Left hindlimb (tissue), 1 donor: ENCODE data around the gene OR4X2.
"Not testable (repeated sequence)": the region's sequence is repeated elsewhere in the genome, so short reads cannot be mapped to it uniquely, and the experiment has no call there.

Experiments used
- DNase-seq: peaks from one replicate; pipeline ENCODE4 v3.0.0-alpha.2; 2018

Gene OR4X2, protein sequence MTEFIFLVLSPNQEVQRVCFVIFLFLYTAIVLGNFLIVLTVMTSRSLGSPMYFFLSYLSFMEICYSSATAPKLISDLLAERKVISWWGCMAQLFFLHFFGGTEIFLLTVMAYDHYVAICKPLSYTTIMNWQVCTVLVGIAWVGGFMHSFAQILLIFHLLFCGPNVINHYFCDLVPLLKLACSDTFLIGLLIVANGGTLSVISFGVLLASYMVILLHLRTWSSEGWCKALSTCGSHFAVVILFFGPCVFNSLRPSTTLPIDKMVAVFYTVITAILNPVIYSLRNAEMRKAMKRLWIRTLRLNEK

DNA sequence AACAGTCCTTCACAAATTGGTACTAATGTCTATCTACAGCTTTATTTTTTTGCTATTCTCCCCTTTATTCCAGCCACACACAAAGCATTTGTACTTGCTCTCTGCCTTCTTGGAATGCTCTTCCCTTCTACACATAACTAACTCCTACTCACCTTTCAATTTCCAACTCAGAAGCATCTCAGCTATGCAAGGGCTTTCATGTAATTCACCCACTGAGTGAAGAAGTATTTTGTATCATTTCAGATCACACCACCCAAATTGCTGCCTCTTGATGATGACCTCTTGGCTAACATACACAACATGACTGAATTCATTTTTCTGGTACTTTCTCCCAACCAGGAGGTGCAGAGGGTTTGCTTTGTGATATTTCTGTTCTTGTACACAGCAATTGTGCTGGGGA, at the start of gene OR4X2:
Gene OR4X2, plus strand, starts transcription at position 301 of the 400 bp plus-strand sequence. Its CDS starts 0 bp downstream, at position 301.
- DNase-seq, result no peak

DNA sequence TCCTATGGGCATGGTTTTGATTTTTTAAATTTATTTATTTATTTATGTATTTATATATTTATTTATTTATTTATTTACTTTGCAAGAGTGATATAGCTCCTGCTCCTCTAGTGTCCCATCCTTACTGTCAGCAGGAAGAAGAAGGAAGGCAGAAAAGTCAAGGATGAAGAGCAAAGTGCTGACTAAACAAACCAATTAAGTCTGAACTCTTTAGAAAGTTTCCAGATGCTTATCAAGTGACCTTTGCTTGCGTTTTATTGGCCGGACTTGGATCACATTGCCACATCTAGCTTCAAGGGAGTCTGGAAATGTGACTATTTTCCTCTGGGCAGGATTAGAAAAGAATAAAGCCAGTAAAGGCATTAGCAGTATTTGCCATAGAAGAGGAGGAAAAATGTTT, 37.0 kb upstream of the OR4X2 start:
- no peak for DNase-seq

DNA sequence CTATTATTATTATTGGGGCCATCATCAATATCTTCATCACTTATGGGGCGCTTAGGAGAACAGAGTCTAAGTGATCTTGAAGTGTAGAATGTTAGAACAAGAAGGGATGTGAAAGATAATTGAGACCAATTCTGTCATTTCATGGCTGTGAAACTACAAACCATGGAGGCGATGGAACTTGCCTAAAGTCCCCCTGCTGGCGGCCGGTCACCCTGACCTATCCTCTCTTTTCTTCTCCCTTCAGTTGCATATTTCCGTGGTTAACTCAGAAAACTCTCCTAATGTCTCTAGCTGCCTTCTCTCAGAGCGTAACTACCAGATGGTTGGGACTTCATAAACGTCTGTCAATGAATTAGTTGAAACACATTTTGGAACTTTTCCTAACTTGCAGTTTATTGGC, 34.9 kb upstream of the OR4X2 start:
- no peak for DNase-seq

DNA sequence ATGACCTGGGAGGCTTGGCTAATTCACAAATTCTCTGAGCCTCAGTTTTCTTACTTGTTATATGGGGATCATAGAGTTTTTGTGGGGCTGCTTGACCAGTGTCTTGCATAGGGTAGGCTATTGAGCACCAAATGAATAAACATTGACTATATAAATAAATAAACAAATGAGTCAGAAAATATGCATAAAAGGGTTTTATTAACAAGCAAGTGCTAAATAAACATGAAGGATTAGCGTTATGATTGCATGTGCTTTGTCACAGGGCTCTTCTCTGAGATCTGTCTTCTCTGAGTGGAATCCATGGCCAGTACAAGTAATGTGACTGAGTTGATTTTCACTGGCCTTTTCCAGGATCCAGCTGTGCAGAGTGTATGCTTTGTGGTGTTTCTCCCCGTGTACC, 28.4 kb upstream of the OR4X2 start, which contains the start of gene OR4B1:
Gene OR4B1, plus strand, starts transcription at position 301 of the 400 bp plus-strand sequence. Its CDS starts 0 bp downstream, at position 301.
- no peak for DNase-seq

DNA sequence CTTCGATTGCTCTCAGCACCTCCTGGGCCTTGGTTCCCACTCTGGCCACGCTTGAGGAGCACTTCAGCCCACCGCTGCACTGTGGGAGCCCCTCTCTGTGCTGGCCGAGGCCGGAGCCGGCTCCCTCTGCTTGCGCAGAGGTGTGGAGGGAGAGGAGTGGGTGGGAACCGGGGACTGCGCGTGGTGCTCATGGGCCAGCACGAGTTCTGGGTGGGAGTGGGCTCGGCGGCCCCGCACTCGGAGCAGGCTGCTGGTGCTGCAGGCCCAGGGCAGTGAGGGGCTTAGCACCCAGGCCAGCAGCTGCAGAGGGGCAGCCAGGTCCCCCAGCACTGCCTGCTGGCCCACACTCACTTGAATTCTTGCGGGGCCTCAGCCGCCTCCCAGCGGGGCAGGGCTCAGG, 16.1 kb upstream of the OR4X2 start:
- no peak for DNase-seq

DNA sequence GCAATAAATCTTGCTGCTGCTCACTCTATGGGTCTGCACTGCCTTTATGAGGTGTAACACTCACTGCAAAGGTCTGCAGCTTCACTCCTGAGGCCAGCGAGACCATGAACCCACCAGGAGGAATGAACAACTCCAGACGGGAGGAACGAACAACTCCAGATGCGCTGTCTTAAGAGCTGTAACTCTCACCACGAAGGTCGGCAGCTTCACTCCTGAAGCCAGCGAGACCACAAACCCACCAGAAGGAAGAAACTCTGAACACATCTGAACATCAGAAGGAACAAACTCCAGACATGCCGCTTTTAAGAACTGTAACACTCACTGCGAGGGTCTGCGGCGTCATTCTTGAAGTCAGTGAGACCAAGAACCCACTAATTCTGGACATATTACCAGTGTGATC, 14.8 kb upstream of the OR4X2 start:
- not testable (repeated sequence) for DNase-seq

DNA sequence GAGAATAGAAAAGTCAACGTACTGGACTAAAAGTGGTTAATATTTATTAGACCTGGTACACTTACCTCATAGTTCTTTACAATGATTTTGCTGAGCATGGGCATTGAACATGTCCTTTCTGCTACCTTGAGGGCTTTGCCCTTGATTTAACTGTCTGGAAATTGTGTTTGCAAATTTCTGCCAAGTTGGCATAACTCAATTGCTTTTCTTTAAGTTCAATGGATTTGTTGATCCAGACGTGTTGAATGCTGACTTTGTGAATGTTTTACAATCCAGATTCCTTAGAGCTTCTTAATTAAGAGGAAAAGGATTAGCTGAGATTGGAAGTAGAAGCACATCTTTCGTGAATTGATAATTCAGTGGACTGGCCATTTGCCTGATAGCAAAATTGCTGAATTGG, 7.2 kb upstream of the OR4X2 start:
- DNase-seq, result no peak

DNA sequence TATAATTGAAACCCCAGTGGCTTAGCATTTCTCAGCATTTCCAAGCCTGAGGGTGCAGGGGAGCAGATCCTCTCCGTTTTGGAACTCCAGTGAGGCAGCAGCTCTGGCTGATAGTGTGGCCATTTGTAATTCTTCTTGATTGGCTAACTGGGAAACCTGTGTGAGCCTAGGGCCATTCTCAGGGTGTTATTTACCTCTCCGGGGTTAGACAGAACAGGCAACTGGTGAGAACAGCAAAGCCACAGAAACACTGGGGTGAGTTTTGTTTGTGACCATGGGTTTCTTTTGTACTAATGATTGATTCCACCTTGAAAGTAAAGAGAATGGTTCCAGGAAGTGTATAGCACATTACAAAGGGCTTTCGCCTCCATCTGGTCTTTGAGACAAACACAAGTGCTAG, 2.4 kb upstream of the OR4X2 start:
- DNase-seq, result no peak

DNA sequence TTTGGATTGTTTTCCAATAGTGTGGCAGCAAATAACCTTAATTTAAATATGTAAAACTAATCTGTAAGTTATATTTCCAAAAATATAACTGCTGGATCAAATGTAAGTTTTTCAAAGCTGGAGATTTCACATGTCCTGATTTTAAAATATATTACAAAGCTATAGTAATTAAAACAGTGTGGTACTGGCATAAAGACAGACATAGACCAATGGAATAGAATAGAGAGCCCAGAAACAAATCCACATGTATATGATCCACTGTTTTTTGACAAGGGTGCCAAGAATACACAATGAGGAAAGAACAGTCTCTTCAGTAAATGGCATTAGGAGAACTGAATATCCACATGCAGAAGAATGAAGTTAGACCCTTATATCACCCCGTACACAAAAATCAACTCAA, 4.0 kb downstream of the OR4X2 start:
- DNase-seq, result no peak

DNA sequence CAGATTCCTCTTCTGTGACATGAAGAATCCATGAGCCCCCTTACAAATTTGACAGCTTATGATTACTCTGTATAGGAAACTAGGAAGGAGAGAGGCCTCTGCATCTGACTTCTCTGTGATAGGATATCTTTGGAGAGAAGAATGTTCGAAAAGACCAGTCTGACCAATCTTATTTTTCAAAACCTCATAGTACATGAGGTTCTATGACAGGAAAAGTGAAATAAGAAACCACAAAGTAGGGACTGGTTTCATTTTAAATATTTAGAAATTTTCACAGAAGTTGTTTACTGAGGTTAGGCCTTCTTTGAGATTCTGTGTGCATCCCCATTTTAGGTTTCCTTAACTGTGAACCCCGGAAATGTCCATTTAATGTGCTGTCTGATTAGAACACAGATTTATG, 16.7 kb downstream of the OR4X2 start:
- no peak for DNase-seq

DNA sequence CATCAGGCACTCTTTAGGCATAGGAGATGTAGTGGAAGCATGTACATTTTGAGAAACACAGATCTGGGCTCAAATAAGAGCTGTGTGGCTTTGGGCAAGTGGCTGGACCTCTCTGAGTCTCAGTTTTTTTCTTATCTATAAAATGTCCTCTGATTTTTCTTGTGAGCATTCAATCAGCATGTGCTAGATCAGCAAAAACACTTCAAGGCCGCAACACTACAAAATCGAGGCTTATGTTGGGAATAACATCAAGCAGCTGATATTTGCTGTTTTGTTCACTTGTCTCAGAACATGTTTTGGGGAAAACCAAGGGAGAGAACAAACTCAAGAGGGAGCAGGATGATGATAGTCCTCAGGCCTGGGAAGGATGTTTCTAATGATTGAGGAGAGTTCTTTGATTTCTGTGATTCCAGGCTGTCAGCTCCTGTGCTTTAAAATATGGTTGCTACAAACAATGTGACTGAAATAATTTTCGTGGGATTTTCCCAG, 18.6 kb downstream of the OR4X2 start, which contains the start of gene OR4X1:
Gene OR4X1, plus strand, starts transcription at position 439 of the 489 bp plus-strand sequence. Its CDS starts 0 bp downstream, at position 439.
- DNase-seq, result no peak

DNA sequence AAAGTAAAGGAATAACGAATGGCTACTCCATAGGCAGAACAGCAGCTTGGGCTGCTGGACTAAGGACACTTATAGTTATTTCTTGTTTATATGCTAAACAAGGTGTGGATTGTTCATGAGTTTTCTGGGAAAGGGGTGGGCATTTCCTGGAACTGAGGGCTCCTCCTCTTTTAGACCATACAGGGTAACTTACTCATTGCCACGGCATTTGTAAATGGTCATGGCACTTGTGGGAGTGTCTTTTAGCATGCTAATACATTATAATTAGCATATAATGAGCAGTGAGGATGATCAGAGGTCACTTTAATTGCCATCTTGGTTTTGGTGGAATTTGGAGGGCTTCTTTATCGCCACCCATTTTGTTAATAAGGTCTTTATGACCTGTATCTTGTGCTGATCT, 25.7 kb downstream of the OR4X2 start:
- no peak for DNase-seq

DNA sequence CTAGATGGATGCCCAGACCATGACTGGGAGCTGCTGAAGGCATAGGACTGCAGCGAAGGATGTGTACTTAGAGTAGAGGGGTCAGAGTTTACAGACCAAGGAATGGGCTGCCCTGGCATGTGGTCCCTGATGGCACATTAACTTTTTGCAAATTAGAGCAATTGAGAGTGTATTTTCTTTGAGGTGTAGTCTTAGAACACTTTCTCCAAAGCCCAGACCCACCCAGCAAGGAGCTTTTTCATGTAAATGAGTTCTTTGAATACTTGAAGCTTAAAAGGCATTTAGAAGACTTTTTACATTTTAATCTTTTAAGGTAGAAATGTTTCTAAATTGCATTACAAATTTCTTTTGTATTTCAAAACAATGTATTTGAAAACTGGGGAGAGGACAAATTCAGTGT, 27.7 kb downstream of the OR4X2 start:
- no peak for DNase-seq
